GM12878 (cell line): Measurements from ENCODE around the gene TUBA4B. TPM values are rescaled to one million over a fixed set of nuclear protein-coding genes. Genes with fewer than 3 reads are reported as not detected.

Source experiments
- ATAC-seq: fragments of 200-7000 bp; cut with Tn5 transposase; 3 replicates; pipeline ENCODE4 v1.9.1; 2020; ENCODE audit warnings: mild to moderate bottlenecking, moderate library complexity
- BruUV-seq: library from RNA; stranded (reverse); fragments of 400-500 nt; replicated peaks from 2 replicates; lab custom pipeline; 2021; lab: Mats Ljungman, UMichigan
- CTCF ChIA-PET: fragments of 300-600 bp; sonication (Branson Sonifier 250); formaldehyde crosslinking; extraction: SDS; loops from one replicate; lab custom pipeline; 2021; ENCODE audit warnings: inconsistent platforms; lab: Yijun Ruan, JAX
- POLR2A ChIA-PET: fragments of 350-600 bp; formaldehyde crosslinking; extraction: SDS; loops from one replicate; lab custom pipeline; 2021; ENCODE audit warnings: inconsistent platforms; lab: Charles Lee
- RAD21 ChIA-PET: fragments of 300-600 bp; sonication (Branson Sonifier 250); formaldehyde crosslinking; loops from one replicate; lab custom pipeline; 2023; ENCODE audit warnings: antibody characterized with exemption; ENCODE audit not compliant: unreplicated experiment; lab: Charles Lee
- SMC1A ChIA-PET: fragments of 300-600 bp; sonication (Branson Sonifier 250); formaldehyde crosslinking; loops from one replicate; lab custom pipeline; 2023; ENCODE audit not compliant: unreplicated experiment, uncharacterized antibody; lab: Charles Lee
- DNase-seq: peaks from one replicate; pipeline ENCODE4 v3.0.0-alpha.2; 2011; ENCODE audit warnings: low read depth, low spot score
- FAIRE-seq: peaks from 3 replicates; lab custom pipeline; 2011; peaks lifted over from hg19 to GRCh38; lab: Jason Lieb, UNC
- H2AFZ ChIP-seq: 2 replicates; pipeline ENCODE4 v1.6.0; 2011; ENCODE audit warnings: low read depth, low read length, control low read depth; ENCODE audit not compliant: control insufficient read depth
- H3K27ac ChIP-seq: 2 replicates; pipeline ENCODE4 v1.5.1; 2011; ENCODE audit warnings: control low read depth; ENCODE audit not compliant: control insufficient read depth, insufficient read depth
- H3K27me3 ChIP-seq, 2 experiments: replicated peaks in 1 of 2; 2 replicates each; pipeline versions ENCODE4 v1.6.0 to v1.6.1; 2011; ENCODE audit warnings: low read length in 1 of 2; ENCODE audit not compliant: control insufficient read depth in 2 of 2, insufficient read depth in 2 of 2
- H3K36me3 ChIP-seq, 2 experiments: 2 replicates each; pipeline ENCODE4 v1.5.1; 2011; ENCODE audit warnings: low read length in 1 of 2; ENCODE audit not compliant: control insufficient read depth in 2 of 2, insufficient read depth in 2 of 2
- H3K4me1 ChIP-seq: 2 replicates; pipeline ENCODE4 v1.6.1; 2011; ENCODE audit warnings: mild to moderate bottlenecking, low read length, moderate library complexity, mixed read lengths; ENCODE audit not compliant: control insufficient read depth, insufficient read depth
- H3K4me2 ChIP-seq: 2 replicates; pipeline ENCODE4 v1.6.0; 2011; ENCODE audit warnings: control low read depth; ENCODE audit not compliant: control insufficient read depth, insufficient read depth
- H3K4me3 ChIP-seq: fragments of 200-600 bp; sonication (generic); 2 replicates; pipeline ENCODE4 v1.5.1; 2016
- H3K79me2 ChIP-seq: 2 replicates; pipeline ENCODE4 v1.6.0; 2011; ENCODE audit warnings: low read length; ENCODE audit not compliant: control insufficient read depth, insufficient read depth
- H3K9ac ChIP-seq: 2 replicates; pipeline ENCODE4 v1.8.0; 2011; ENCODE audit warnings: low read length, control low read depth, mixed read lengths; ENCODE audit not compliant: control insufficient read depth, insufficient read depth
- H3K9me3 ChIP-seq: replicated peaks from 3 replicates; pipeline ENCODE4 v1.5.1; 2011; ENCODE audit warnings: mild to moderate bottlenecking, low read length; ENCODE audit not compliant: control insufficient read depth, insufficient read depth
- H4K20me1 ChIP-seq: 2 replicates; pipeline ENCODE4 v1.6.0; 2011; ENCODE audit not compliant: control insufficient read depth, insufficient read depth
- ETV6 ChIP-seq, 2 experiments: fragments of 450-650 bp in 1 of 2; IDR thresholded peaks in 1 of 2; conservative IDR thresholded peaks in 1 of 2; 2 replicates each; pipeline ENCODE4 v1.6.1; 2014; ENCODE audit warnings: antibody characterized with exemption in 1 of 2, borderline replicate concordance in 1 of 2, low read depth in 1 of 2, mild to moderate bottlenecking in 1 of 2, moderate library complexity in 1 of 2
- KLF5 ChIP-seq: fragments of 450-650 bp; IDR thresholded peaks from 2 replicates; pipeline ENCODE4 v1.6.1; 2014; ENCODE audit warnings: mild to moderate bottlenecking; ENCODE audit not compliant: partially characterized antibody
- LARP7 ChIP-seq: fragments of 450-650 bp; IDR thresholded peaks from 2 replicates; pipeline ENCODE4 v1.6.1; 2017; ENCODE audit warnings: mild to moderate bottlenecking
- RB1 ChIP-seq: fragments of 450-650 bp; formaldehyde crosslinking; IDR thresholded peaks from 2 replicates; pipeline ENCODE4 v1.6.1; 2017; ENCODE audit warnings: mild to moderate bottlenecking, borderline replicate concordance
- SIN3A ChIP-seq: IDR thresholded peaks from 2 replicates; pipeline ENCODE4 v1.6.1; 2012; ENCODE audit warnings: low read depth, low read length, improper control_type of control experiment
- SMARCA5 ChIP-seq: fragments of 450-650 bp; IDR thresholded peaks from 2 replicates; pipeline ENCODE4 v1.6.1; 2017; ENCODE audit warnings: mild to moderate bottlenecking
- SRF ChIP-seq, 2 experiments: IDR thresholded peaks; 2 replicates each; pipeline ENCODE4 v1.6.1; 2011; ENCODE audit warnings: low read depth in 2 of 2, low read length in 2 of 2, mild to moderate bottlenecking in 1 of 2, moderate library complexity in 1 of 2
- TAF1 ChIP-seq: IDR thresholded peaks from 2 replicates; pipeline ENCODE4 v1.6.1; 2011; ENCODE audit warnings: mild to moderate bottlenecking, low read depth, low read length, borderline replicate concordance
- USF2 ChIP-seq: IDR thresholded peaks from 2 replicates; pipeline ENCODE4 v1.6.1; 2011; ENCODE audit warnings: low read depth, low read length, improper control_type of control experiment, borderline replicate concordance
- ZNF207 ChIP-seq: fragments of 450-650 bp; IDR thresholded peaks from 2 replicates; pipeline ENCODE4 v1.6.1; 2014; ENCODE audit warnings: antibody characterized with exemption, mild to moderate bottlenecking, borderline replicate concordance
- WGBS: methylation state at CpG from one replicate; pipeline ENCODE4 v1.1.6; 2016; ENCODE audit warnings: low lambda C conversion rate; ENCODE audit not compliant: insufficient replicate concordance, insufficient coverage; ENCODE audit errors: missing lambda C conversion rate; 5-methylcytosine and 5-hydroxymethylcytosine counted together
- in situ Hi-C: fragments of 300-500 bp; cut with MboI; formaldehyde crosslinking; loops from 9 replicates; pipeline ENCODE4 v1.14.3; 2018; ENCODE audit warnings: mixed read lengths
- intact Hi-C: fragments of 100-400 bp; cut with micrococcal nuclease; formaldehyde crosslinking; loops from one replicate; pipeline ENCODE4 v1.14.2; 2022; ENCODE audit not compliant: unreplicated experiment
- polyA plus RNA-seq, 11 experiments: library from polyadenylated mRNA; depleted of rRNA in 4 of 11; unstranded in 6 of 11; stranded (reverse) in 5 of 11; fragments of >200 nt; fragmentation: Nextera tagmentation in 4 of 11; fragmentation: Illumina TruSeq in 1 of 11; extraction: Ambion mirVana in 4 of 11; extraction: Trizol in 1 of 11; gene quantifications; 1 replicate in 1 of 11; 2 replicates in 10 of 11; pipeline versions ENCODE4 v1.2.1 to v1.2.3, GENCODE V29; 2011 to 2016; ENCODE audit warnings: inconsistent platforms in 2 of 11, missing spikeins in 2 of 11, low read depth in 1 of 11
- total RNA-seq, 4 experiments: library from RNA; depleted of rRNA in 3 of 4; stranded (reverse); fragments of >200 nt in 3 of 4; fragmentation: Illumina TruSeq in 1 of 4; extraction: Trizol in 1 of 4; gene quantifications; 2 replicates each; pipeline versions ENCODE4 v1.2.1 to v1.2.3, GENCODE V29; 2013 to 2021
- TF ChIP-seq, protein P1 (sequence below): fragments of 450-650 bp; formaldehyde crosslinking; IDR thresholded peaks from 2 replicates; pipeline ENCODE4 v1.4.0; 2022; ENCODE audit warnings: mild to moderate bottlenecking, moderate library complexity
- TF ChIP-seq, protein P2 (sequence below): IDR thresholded peaks from 2 replicates; pipeline ENCODE4 v1.6.1; 2012; ENCODE audit warnings: low read depth, low read length, improper control_type of control experiment
- TF ChIP-seq, protein P3 (sequence below): IDR thresholded peaks from 2 replicates; pipeline ENCODE4 v1.6.1; 2012; ENCODE audit warnings: low read depth, low read length, improper control_type of control experiment

TUBA4B gene
- total and polyA plus RNA-seq, 10 of the 15 experiments (the other 5 are each of a cell fraction or from before 2014, with no cell fraction given) = 0.07 TPM; not detected in 9

DNA sequence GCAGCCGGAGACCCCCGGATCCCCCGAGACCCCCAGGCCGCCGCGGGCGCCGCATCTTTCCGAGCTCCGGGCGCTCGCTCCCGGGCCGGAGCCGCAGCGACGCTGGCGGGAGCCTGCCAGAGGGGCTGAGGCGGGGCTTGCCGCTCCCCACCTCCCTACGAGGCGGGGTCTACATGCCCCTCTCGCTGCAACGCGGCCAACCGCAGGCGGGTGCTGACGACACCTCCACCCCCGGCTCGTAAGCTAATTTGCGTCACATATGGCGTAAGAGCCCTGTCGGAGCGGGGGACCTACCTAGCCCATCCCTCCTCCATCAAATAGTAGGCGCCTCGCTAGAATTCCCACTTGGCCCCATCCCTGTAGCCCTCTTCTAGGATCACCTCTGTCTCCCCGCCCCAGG, 56.2 kb downstream of the TUBA4B start, which contains the start of gene PTPRN:
Gene PTPRN (minus strand): TSS at position 124 of the 400 bp plus-strand sequence. CDS start 69 bp downstream, at position 55.
- ChIA-PET POLR2A (no interaction called here), RAD21 (no interaction called here), CTCF (interaction anchor here (2.3 kb wide), 1 partner anchor 150 kb away, joined by 7 read pairs; no protein-coding TSS in a partner anchor), SMC1A (no interaction called here)
- H3K4me3 ChIP-seq = no peak within 1 kb of the TSS
- intact Hi-C loops (no loop called here), in situ Hi-C loops (no loop called here)
- no TSS peak for BruUV-seq
- DNase-seq (no peak), FAIRE-seq (no peak), ATAC-seq (no peak)
- no peaks in the 10 kb centered on the region for H3K4me1 ChIP-seq
- TF ChIP-seq SMARCA5 (no peak), RB1 (no peak), USF2 (no peak), KLF5 (no peak), ZNF207 (no peak), SIN3A (no peak), ETV6 (conservative IDR thresholded peaks at IDR 0.05 in 1 of 2, IDR thresholded peaks at IDR 0.05 in 1 of 2; ENCODE audit: borderline replicate concordance in 1 of 2, low read depth in 1 of 2) (no peak), TAF1 (no peak), SRF (IDR thresholded peaks at IDR 0.05; ENCODE audit: low read depth in 2 of 2, low read length in 2 of 2) (no peak), LARP7 (no peak)
- TF ChIP-seq, protein P1, sequence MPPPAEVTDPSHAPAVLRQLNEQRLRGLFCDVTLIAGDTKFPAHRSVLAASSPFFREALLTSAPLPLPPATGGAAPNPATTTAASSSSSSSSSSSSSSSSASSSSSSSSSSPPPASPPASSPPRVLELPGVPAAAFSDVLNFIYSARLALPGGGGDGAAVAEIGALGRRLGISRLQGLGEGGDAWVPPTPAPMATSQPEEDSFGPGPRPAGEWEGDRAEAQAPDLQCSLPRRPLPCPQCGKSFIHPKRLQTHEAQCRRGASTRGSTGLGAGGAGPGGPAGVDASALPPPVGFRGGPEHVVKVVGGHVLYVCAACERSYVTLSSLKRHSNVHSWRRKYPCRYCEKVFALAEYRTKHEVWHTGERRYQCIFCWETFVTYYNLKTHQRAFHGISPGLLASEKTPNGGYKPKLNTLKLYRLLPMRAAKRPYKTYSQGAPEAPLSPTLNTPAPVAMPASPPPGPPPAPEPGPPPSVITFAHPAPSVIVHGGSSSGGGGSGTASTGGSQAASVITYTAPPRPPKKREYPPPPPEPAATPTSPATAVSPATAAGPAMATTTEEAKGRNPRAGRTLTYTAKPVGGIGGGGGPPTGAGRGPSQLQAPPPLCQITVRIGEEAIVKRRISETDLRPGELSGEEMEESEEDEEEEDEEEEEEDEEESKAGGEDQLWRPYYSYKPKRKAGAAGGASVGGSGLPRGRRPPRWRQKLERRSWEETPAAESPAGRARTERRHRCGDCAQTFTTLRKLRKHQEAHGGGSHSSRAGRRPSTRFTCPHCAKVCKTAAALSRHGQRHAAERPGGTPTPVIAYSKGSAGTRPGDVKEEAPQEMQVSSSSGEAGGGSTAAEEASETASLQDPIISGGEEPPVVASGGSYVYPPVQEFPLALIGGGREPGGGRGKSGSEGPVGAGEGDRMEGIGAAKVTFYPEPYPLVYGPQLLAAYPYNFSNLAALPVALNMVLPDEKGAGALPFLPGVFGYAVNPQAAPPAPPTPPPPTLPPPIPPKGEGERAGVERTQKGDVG (CRISPR knock-in tag) = no peak
- TF ChIP-seq, protein P2, sequence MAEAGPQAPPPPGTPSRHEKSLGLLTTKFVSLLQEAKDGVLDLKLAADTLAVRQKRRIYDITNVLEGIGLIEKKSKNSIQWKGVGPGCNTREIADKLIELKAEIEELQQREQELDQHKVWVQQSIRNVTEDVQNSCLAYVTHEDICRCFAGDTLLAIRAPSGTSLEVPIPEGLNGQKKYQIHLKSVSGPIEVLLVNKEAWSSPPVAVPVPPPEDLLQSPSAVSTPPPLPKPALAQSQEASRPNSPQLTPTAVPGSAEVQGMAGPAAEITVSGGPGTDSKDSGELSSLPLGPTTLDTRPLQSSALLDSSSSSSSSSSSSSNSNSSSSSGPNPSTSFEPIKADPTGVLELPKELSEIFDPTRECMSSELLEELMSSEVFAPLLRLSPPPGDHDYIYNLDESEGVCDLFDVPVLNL = no peak
- TF ChIP-seq, protein P3, sequence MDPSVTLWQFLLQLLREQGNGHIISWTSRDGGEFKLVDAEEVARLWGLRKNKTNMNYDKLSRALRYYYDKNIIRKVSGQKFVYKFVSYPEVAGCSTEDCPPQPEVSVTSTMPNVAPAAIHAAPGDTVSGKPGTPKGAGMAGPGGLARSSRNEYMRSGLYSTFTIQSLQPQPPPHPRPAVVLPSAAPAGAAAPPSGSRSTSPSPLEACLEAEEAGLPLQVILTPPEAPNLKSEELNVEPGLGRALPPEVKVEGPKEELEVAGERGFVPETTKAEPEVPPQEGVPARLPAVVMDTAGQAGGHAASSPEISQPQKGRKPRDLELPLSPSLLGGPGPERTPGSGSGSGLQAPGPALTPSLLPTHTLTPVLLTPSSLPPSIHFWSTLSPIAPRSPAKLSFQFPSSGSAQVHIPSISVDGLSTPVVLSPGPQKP = no peak
- no peaks in the 10 kb centered on the region for H3K9me3 ChIP-seq
- no peaks in the 10 kb centered on the region for H4K20me1 ChIP-seq
- peaks cover 0 to 2% of the 10 kb centered on the region in 2 experiments; a peak in 1 of 4 replicates for H3K27me3 ChIP-seq
- WGBS = 47% methylated on average over 29 of the region's 37 CpGs
- H3K9ac ChIP-seq = no peak within 1 kb of the TSS
- H3K27ac ChIP-seq = no peak within 1 kb of the TSS
- no peak within 1 kb of the TSS for H3K4me2 ChIP-seq
- H3K36me3 ChIP-seq = no peaks in the 10 kb centered on the region
- H2AFZ ChIP-seq = no peak within 1 kb of the TSS
- no peaks in the 10 kb centered on the region for H3K79me2 ChIP-seq
